Activated CD8-positive, alpha-beta memory T cell treated with anti-CD3 and anti-CD28 coated beads for 1 hour (primary cell): ENCODE data around the gene E2F1.
A peak's percentile ranks its signal among the peaks of the same experiment; 100 is the strongest.

Experiments used
- DNase-seq, 2 donors: peaks; one replicate each; pipeline ENCODE4 v3.0.0-alpha.2; 2020; ENCODE audit warnings: low read depth in 1 of 2; ENCODE audit errors: extremely low read depth in 1 of 2

E2F1 gene, protein sequence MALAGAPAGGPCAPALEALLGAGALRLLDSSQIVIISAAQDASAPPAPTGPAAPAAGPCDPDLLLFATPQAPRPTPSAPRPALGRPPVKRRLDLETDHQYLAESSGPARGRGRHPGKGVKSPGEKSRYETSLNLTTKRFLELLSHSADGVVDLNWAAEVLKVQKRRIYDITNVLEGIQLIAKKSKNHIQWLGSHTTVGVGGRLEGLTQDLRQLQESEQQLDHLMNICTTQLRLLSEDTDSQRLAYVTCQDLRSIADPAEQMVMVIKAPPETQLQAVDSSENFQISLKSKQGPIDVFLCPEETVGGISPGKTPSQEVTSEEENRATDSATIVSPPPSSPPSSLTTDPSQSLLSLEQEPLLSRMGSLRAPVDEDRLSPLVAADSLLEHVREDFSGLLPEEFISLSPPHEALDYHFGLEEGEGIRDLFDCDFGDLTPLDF

DNA sequence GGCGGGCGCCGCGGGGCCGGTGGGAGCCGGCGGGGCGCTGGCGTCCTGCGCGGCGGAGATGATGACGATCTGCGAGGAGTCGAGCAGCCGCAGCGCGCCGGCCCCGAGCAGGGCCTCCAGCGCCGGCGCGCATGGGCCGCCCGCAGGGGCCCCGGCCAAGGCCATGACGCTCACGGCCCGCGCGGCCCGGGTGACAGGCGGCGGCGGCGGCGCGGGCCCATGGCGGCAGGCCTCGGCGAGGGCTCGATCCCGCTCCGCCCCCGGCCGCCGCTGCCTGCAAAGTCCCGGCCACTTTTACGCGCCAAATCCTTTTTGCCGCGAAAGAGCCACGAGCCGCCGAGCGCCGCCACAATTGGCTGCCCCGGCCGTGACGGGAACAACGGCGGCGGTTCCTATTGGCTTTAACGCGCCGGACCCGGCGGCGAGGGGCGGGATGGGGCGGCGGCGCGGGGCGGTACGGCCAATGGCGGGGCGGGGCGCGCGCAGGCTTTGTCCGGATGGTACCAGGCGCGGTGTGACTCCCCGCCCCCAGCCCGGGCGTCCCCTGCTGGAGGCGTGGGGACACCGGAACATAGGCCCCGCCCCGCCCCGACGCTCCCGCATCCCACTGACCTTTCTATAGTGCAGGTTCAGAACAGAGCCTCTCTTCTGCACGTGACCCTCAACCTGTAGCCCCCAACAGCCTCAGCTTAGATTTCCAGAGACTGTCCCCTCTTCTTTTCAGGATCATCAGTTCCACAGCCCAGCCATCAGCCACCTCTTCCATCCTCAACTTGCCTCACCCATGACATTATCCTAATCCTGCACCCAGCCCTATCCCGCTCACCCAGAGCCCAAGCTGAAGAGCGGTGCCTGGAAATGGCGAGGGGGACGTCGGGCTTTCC lies at the start of gene E2F1:
Gene E2F1 (minus strand): TSS at position 286 of the 884 bp plus-strand sequence. CDS start 121 bp downstream, at position 165.
- peak; percentile 73 to 93 for DNase-seq

DNA sequence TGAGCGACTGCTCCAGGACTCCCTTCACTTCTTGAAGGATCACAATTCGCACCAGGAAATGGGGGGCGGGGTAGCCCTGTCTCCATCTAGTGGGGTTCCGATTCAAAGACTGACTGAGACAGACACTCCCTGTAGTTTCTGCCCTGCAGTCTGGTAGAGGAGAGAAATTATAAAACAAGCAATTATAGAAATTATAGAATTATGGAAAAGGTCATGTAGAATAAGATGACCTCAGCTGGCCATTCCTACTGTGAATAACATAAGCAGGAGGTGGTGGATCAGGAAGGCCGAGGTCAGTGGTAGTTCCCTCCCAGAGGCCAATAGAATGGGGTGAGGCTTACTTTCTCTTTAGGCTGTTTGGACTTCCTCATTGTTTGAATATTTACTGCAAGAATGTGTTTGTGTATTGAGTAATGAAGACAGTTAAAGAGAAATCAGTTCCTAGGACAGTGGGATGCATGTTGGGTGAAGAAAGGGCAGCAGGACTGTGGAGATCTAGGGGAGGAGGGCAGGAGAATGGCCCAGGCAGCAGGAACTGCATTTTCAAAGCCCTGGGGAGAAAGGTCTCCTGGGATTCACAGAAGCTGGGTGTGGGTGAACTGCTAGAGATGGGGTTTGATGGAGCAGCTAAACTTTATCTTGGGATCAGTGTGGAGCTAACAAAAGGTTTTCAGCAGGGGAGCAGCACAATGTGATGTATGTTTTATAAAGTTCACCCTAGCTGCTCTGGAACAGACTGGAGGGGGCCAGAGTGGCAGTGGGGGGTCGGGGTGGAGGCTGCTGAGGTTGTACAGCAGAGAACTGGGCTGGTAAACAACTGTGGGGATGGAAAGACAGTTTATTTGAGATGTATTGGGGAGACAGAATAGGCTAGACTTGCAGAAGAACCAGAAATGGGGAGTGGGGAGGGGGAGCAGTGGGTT lies 47.7 kb upstream of the E2F1 start:
- DNase-seq = no peak

GRCh38 chr20:33732166-33732970 lies 46.2 kb upstream of the E2F1 start:
- peak; percentile 44 to 78 for DNase-seq

DNA sequence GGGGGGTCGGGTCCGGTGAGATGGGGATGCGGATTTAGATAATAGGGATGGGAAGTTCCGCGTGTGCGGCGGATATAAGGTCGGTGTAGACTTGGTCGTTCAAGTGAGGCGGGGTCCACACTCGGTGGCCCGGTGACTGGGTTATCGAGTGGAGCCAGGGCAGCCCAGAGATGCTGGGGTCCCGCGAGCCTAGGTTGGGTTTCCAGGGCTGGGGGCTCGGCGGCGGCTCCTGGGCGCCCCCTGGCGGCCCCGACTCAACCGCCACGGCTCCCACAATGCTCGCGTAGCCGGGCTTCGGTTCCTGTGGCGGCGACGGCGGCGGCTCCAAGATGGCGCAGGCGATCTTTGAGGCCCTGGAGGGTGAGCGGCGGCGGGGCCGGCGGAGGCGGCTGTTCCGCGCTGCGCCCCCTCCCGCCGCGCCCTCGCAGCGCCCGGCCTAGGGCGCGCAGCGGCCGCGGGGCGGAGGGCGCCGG lies 45.5 kb upstream of the E2F1 start, which contains the start of gene ZNF341:
Gene ZNF341 (plus strand): TSS at position 304 of the 473 bp plus-strand sequence. CDS start 26 bp downstream, at position 330.
- peak; percentile 73 to 80 for DNase-seq

DNA sequence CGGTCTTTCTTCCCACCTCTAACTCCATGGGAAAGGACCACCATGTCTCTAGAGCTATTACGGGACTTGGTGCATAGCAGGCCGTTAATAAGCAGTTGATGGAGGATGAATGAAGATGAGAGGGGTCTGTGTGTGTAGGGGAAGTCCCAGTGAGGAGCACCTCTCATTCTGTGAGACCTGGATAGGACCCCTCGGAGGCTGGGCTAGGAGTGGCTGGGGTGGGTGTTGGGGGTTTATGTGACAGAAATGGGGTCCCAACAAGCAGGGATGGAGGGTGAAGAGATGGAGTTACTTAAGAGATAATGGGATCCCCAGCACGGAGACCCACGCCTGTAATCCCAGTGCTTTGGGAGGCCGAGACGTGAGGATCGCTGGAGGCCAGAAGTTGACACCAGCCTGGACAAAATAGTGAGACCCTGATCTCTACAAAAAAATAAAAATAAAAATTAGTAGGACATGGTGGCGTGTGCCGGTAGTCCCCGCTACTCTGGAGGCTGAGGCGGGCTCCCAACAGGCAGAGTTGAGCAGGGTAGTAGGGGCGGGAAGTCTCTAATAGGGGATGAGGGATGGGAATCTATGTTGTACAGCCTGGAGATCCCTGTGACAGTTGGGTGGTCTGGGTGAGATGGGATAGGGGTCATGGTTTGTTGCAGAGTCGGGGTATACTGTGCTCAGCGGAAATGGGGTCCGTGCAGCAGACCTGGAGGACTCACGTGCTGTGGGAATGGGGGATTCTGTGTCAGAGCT lies 44.9 kb upstream of the E2F1 start:
- DNase-seq = no peak

DNA sequence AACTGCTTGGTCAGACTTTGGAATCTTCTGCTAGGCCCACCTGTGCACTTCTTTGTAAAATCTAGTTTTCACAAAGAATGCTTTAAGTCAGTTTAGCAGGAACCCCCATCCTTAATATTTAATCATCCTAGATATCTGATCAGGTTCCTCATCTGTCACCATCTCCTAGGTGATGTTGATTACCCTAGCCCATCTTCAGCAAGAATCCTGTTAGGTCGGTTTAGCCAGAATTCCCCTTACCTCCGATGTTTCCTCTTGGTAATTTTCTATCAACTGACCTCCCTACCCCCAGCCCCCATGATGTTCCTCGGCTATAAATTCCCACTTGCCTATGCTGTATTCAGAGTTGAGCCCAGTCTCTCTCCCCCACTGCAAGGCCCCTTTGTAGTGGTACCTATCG lies 42.9 kb upstream of the E2F1 start:
- no peak for DNase-seq

- no peak for DNase-seq
Observed at GRCh38 chr20:33728463-33728862, 42.3 kb upstream of the E2F1 start.

DNA sequence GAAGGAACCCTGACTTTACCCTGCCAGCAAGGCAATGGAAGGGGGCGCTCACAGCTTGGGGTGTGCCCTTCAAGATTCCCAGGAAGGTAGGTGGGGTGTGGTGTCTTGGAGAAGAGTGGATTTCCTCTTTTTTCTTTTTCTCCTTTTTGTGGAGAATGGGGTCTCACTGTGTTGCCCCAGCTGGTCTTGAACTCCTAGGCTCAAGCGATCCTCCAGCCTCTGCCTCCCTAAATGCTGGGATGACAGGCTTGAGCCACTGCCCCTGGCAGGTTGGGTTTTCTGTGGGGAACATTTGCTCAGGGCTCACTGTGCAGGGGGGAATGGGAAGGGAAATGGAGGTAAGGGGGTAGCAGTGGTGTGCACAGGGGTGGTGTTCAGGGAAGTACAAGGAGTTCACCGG lies 41.6 kb upstream of the E2F1 start:
- DNase-seq = no peak

DNA sequence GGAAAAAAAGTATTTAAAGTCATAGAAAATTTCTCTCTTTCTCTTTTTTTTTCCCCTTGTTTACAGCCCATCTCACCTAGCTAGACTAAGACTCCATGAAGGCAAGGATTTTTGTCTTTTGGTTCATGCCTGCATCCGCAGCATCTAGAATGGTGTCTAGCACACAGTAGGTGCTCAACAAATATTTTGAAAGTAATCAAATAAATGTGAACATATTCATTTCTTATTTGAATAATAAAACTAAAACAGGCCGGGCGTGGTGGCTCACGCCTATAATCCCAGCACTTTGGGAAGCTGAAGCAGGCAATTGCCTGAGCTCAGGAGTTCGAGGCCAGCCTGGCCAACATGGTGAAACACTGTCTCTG lies 40.9 kb upstream of the E2F1 start:
- no peak for DNase-seq

DNA sequence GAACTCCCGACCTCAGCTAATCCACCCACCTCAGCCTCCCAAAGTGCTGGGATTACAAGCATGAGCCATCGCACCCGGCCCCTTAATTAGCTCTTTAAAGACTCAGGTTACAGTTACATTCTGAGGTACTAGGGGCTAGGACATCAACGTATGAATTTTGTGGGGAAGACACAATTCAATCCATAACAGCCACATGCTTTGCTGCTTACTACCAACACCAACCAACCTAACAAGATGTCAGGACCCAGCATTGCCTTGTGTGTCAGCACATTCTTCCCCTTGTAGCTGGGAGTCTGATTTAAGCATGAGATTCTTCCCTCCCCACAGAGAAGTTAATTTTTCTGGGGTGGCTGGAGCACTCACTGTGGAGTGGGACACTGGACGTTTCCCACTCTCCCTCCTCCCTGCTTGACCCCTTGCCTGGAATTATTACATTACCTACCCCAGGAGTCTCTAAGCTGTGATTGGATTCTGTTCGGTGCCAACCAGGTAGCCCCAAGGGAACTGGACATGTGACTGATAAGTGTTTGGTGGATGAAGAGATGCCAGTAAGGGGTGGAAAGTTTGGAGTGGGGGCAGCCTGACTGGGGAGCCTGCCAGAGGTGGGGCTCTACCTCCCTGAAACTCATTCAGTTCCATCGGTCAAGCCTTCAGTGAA lies 39.6 kb upstream of the E2F1 start:
- DNase-seq = no peak

- no peak for DNase-seq
Observed at GRCh38 chr20:33724439-33725094, 38.4 kb upstream of the E2F1 start.

GRCh38 chr20:33721391-33722140 lies 35.4 kb upstream of the E2F1 start:
- DNase-seq = no peak

DNA sequence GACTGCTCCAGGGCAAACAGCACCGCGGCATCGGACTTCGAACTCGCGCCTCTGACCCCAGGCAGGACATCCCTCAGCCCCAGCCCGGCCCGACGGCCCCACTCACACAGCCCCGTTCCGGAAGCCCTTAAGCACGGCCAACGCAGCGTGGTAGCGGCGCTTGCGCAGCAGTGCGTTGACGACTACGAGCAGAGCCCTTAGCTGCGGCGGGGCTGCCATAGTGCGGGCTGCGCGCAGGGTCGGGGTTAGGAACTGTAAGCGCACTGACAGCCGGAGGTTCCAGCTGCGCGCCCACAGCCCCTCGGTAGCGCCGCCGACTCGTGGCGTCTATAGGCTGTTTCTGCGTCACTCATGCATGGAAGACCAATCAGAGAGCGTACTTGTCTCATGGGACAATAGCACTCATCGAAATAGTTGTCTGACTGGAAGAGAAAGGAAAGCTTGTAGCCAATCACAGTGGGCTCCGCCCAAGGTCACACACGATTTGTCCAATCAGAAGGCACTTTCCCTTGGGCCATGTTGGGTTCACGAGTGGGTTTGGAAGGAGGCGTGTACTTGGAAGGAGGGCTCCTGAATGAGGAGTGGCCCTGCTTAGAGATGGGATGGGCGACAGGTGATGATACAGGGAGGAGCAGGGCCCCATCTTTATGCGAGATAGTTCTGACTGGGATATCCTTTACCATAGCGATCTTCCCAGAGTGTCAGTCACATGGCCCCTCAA lies 34.0 kb upstream of the E2F1 start, which contains the start of gene PXMP4:
Gene PXMP4 (minus strand): TSS at position 322 of the 721 bp plus-strand sequence. CDS start 103 bp downstream, at position 219.
- DNase-seq = peak; percentile 61 to 67

DNA sequence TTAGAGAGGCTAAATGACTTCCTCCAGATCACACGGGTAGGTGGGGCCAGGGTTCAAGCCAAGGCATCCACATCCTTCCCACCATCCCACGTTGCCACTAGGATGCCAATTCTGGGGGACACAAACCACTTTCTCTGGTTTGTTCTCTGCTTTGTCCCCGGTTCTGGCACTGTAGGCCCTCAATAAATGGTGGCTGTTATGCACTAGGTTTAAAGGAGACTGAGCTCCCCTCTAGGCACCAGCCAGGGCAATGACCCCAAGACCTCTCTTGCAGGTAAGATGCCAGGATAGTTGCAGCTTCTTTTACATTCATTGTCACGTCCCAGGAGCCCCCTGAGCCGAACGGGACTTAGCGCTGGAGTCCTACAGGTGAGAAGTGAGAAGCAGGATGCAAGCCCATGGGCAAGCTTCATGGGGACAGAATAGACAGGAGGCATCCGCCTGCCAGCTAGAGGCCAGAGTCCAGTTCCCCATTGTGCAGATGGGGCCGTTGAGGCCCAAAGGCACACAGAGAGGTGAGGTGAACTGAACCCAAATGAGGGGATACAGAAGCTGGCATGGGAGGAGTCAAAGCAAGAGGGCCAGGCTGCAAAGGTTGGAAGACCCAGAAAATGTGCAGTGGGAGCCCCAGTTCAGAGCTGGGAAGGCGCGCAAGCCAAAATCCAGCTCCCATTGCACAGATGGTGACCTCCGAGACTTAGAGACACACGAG lies 33.2 kb upstream of the E2F1 start:
- DNase-seq = peak in 1 of 2 donors; percentile 3

- DNase-seq = no peak
Observed at GRCh38 chr20:33716498-33716897, 30.3 kb upstream of the E2F1 start.

GRCh38 chr20:33713865-33714367 lies 27.7 kb upstream of the E2F1 start:
- no peak for DNase-seq
